GM19193 (cell line): ENCODE measurements around the gene F12.

Source experiments
- POLR2A ChIP-seq: IDR thresholded peaks from 4 replicates; pipeline ENCODE4 v1.6.1; 2011; ENCODE audit not compliant: insufficient read depth, insufficient read length; ENCODE audit errors: extremely low read depth

F12 gene

DNA sequence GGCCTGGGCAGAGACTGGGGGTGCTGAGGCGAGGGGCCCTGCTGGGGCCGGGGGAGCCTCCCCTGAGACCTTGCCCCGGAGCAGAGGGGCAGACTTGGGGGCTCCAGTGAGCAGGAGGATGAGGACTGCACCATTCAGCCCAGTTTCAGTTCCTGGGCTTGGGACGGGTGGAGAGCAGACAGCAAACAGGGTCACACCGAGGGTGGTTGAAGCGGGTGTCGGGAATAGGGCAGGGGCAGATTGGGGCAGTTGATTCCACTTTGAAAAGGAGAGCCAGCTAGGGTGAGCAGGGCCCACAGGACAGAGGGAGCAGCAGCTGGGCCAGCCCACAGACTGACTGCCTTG, 21.6 kb upstream of the F12 start:
- no peak for TF ChIP-seq POLR2A

DNA sequence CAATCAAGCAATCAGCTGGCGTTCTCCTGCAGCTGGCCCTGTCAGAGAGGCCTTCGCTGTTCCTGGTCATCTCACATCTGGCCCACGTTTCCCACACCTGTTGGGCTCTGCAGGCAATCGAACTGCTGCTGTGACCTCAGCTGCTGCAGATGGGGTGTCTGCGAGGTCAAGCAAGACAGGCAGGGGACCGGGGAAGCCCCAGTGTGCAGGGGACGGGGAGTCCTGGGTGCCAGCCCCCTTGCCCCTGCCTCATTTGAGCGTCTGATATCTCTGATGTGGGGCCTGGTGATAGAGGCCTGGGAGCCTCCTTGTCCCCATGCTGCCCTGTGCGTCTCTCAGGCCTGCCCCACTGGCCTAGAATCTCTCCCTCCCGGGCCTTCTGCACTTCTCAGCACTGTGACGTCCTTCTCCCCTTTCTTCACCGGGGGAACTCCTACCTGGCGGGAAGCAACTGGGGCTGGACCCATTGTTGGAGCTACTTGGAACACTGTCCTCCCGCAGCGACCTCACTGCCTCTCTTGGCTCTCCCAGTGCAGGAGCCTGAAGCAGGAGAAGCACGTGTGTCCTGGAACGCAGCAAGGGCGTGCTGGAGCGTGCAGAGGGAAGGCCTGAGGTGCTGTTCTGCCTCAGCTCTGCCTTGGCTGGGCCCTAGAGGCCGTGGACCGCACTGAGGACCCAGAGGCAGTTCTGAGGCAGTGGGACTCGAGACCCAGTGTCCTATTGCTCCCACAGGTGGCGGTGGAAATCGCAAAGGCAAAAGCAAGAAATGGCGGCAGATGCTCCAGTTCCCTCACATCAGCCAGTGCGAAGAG, 21.0 kb upstream of the F12 start:
- no peak for TF ChIP-seq POLR2A

DNA sequence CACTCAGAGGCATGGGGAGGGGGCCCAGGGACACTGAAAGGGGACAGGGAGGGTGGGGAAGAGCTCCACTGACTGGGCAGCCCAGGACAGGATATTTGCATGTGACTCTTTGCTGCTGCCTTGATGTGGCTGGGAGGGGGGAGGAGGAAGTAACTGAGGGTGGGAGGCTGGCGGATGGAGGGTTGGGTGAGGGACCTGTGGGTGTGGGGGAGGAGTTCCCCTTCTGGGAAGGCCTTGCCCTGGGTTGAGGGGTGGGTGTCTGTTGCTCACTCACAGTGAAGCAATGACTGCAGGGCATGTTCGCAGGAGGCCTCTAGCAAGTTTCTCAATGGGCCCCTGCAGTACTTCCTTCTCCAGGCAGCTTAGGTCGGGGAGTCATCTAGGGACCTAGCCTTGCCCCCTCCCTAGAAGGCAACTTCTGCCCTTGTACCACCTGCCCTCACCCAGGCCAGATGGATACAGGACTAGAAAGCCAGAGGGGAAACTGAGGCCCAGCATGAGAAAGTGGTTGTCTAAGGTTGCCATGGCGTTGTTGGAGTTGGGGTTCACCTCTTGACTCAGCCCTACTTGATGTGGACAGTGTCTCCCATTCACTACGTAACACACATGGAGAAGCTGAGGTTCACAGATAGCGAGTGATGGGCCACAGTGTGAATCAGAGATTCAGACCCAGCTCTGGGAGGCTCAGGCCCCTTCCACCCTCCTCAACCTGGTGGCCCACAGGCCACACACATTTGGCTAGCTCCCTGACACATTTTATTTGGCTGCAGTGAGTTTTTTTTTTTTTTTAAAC, 20.1 kb upstream of the F12 start:
- TF ChIP-seq POLR2A, result no peak

- TF ChIP-seq POLR2A, result no peak
Observed at GRCh38 chr5:177428574-177429217, 19.3 kb upstream of the F12 start.

DNA sequence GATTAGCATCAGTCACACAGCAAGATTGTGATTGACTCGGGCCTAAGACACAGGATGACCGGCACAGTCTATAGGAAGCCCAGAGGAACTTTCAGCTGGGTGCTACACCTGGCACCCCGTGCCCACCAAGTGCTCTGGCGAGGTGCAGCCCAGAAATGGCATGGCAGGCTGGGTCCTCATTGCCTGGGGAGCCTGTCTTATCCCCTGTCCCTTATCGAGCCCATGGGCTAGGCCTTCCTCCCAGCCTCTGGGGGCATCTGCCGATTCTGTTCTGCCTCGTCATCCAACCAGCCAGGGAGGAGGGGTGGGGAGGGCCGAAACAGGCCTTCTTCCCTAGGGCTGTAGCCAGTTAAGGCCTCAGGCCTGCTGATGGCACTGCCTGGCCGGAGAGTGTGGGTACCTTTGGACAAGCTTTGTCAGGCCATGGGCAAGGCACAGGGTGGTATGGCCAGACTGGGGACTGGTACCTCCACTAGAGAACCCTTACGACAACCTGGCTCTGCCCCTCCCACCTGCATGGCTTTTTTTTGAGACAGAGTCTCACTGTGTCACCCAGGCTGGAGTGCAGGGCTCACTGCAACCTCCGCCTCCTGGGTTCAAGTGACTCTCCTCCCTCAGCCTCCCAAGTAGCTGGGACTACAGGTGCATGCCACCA, 18.7 kb upstream of the F12 start:
- peak; percentile 23 for TF ChIP-seq POLR2A

- peak; percentile 18 for TF ChIP-seq POLR2A
Observed at GRCh38 chr5:177427211-177427822, 18.0 kb upstream of the F12 start.

- peak; percentile 74 for TF ChIP-seq POLR2A
Observed at GRCh38 chr5:177426566-177427210, 17.3 kb upstream of the F12 start, which contains the start of gene GRK6. GRK6 (plus strand) TSS chr5:177426676; CDS start chr5:177426846, 170 bp downstream.

GRCh38 chr5:177425801-177426565, 16.6 kb upstream of the F12 start:
- peak; percentile 95 for TF ChIP-seq POLR2A

DNA sequence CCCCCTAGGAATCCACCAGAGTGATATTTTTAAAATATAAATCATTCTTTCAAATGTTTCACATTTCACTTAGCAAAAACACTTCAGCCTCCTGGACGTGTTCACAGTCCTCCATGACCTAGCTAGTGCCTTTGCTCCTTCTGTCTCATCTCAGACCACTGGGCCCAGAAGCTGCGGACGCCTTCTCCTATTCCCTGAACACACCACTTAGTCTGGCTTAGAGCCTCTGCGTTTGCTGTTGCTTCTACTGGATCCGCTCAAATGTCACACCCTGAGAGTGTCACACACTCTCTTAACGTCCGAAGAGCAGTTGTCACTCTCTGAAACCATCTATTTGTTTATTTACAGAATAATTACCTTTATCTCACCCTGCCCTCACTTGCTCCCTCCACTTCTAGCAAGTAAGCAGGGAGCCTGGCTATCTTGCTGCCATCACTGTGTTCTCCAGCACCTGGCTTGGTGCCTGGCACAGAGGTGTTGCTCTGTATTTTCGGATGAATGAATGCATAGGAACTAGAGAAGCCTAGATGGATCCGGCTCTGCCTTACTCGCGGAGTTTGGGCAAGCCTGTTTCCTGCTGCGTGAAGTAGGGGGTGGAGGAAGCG, 15.9 kb upstream of the F12 start:
- no peak for TF ChIP-seq POLR2A

- no peak for TF ChIP-seq POLR2A
Observed at GRCh38 chr5:177423671-177424070, 14.3 kb upstream of the F12 start.

GRCh38 chr5:177421062-177421798, 11.9 kb upstream of the F12 start:
- no peak for TF ChIP-seq POLR2A

DNA sequence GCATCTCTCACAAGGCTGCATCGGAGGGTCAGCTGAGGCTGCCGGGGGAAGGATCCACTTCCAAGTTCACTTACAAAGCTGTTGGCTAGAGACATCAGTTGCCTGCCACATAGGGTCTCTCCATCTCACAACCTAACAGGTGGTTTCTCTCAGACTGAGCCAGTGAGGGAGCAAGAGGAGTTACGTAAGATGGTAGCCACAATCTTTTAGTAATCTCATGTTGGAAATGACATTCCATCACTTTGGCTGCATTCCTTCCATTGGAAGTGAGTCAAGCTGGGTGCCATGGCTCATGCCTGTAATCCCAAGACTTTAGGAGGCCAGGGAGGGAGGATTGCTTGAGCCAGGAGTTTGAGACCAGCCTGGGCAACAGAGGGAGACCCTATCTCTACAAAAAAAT, 9.7 kb upstream of the F12 start:
- TF ChIP-seq POLR2A, result no peak
